Smooth muscle cell (in vitro differentiated cells): ENCODE results near the gene TCF4. TPM values are rescaled to one million over a fixed set of nuclear protein-coding genes. Genes with fewer than 3 reads are reported as not detected.

Experiments
- DNase-seq: peaks from one replicate; lab custom pipeline; 2025; ENCODE audit not compliant: unreplicated experiment; lab: John Stamatoyannopoulos, UW
- H2AFZ ChIP-seq: fragments of 200-600 bp; sonication (generic); 2 replicates; pipeline ENCODE4 v1.6.0; 2016; ENCODE audit warnings: antibody characterized with exemption, low read depth, mild to moderate bottlenecking
- H3F3A ChIP-seq: fragments of 200-600 bp; sonication (generic); 2 replicates; pipeline ENCODE4 v1.6.0; 2017; ENCODE audit warnings: antibody characterized with exemption, low read depth
- H3K27ac ChIP-seq: fragments of 200-600 bp; sonication (generic); 2 replicates; pipeline ENCODE4 v1.5.1; 2016; ENCODE audit warnings: low read depth, mild to moderate bottlenecking
- H3K27me3 ChIP-seq: fragments of 200-600 bp; sonication (generic); 2 replicates; pipeline ENCODE4 v1.6.1; 2016; ENCODE audit warnings: low read depth, mild to moderate bottlenecking
- H3K36me3 ChIP-seq: fragments of 200-600 bp; sonication (generic); 2 replicates; pipeline ENCODE4 v1.5.1; 2016; ENCODE audit warnings: low read depth
- H3K4me1 ChIP-seq: fragments of 200-600 bp; sonication (generic); 2 replicates; pipeline ENCODE4 v1.5.1; 2016; ENCODE audit warnings: low read depth
- H3K4me2 ChIP-seq: fragments of 200-600 bp; sonication (generic); 2 replicates; pipeline ENCODE4 v1.6.0; 2016; ENCODE audit warnings: mild to moderate bottlenecking
- H3K4me3 ChIP-seq: fragments of 200-600 bp; sonication (generic); 2 replicates; pipeline ENCODE4 v1.5.1; 2016; ENCODE audit warnings: mild to moderate bottlenecking
- H3K79me2 ChIP-seq: fragments of 200-600 bp; sonication (generic); 2 replicates; pipeline ENCODE4 v1.6.0; 2016; ENCODE audit warnings: low read depth, mild to moderate bottlenecking
- H3K9ac ChIP-seq: fragments of 200-600 bp; sonication (generic); 2 replicates; pipeline ENCODE4 v1.6.0; 2016; ENCODE audit warnings: low read depth
- H3K9me3 ChIP-seq: fragments of 200-600 bp; sonication (generic); replicated peaks from 2 replicates; pipeline ENCODE4 v1.5.1; 2016; ENCODE audit warnings: low read depth
- H4K20me1 ChIP-seq: fragments of 200-600 bp; sonication (generic); 2 replicates; pipeline ENCODE4 v1.6.0; 2016; ENCODE audit warnings: low read depth
- WGBS: methylation state at CpG from one replicate; pipeline ENCODE4 v1.1.7; 2016; ENCODE audit warnings: low lambda C conversion rate; 5-methylcytosine and 5-hydroxymethylcytosine counted together
- polyA plus RNA-seq: library from polyadenylated mRNA; unstranded; fragments of >200 nt; fragmentation: Nextera tagmentation; extraction: Ambion mirVana; gene quantifications from 2 replicates; pipeline ENCODE4 v1.2.1, GENCODE V29; 2016
- total RNA-seq: library from RNA; depleted of rRNA; stranded (reverse); fragments of >200 nt; gene quantifications from 2 replicates; pipeline ENCODE4 v1.2.3, GENCODE V29; 2014
- TF ChIP-seq, protein P1 (sequence below): fragments of 200-600 bp; sonication (generic); IDR thresholded peaks from 2 replicates; pipeline ENCODE4 v1.5.1; 2017; ENCODE audit warnings: borderline replicate concordance, mild to moderate bottlenecking, antibody characterized with exemption; ENCODE audit not compliant: insufficient read depth, poor library complexity, severe bottlenecking

Gene TCF4
- total and polyA plus RNA-seq, 2 experiments from 2014 or later, result 105 to 120 TPM

DNA sequence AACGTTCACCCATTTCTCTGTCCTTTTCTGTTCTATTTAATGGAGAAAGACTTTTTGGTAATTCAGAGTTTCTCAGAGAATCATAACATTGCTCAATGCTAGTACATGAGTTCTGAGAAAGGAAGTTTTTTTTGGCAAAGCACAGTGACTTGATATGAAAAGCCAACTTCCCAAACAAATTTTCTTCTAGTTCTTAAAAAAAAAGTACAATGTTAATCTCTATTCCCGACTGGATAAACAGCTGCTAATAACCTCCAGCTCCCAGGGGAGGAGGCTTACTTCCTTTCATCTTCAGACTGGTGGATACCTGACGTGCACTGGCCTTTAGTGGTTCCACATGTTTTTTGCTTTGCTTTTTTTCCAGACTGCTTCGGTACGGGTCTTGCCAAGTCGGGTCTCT lies 344.1 kb downstream of the TCF4 start:
- TF ChIP-seq, protein P1, sequence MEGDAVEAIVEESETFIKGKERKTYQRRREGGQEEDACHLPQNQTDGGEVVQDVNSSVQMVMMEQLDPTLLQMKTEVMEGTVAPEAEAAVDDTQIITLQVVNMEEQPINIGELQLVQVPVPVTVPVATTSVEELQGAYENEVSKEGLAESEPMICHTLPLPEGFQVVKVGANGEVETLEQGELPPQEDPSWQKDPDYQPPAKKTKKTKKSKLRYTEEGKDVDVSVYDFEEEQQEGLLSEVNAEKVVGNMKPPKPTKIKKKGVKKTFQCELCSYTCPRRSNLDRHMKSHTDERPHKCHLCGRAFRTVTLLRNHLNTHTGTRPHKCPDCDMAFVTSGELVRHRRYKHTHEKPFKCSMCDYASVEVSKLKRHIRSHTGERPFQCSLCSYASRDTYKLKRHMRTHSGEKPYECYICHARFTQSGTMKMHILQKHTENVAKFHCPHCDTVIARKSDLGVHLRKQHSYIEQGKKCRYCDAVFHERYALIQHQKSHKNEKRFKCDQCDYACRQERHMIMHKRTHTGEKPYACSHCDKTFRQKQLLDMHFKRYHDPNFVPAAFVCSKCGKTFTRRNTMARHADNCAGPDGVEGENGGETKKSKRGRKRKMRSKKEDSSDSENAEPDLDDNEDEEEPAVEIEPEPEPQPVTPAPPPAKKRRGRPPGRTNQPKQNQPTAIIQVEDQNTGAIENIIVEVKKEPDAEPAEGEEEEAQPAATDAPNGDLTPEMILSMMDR, result no peak
- no peaks in the 10 kb centered on the region for H3F3A ChIP-seq
- H2AFZ ChIP-seq, result no peak overlapping the region
- peak overlapping the region; percentile 27 for H3K27ac ChIP-seq
- 76% methylated on average over 6 of the region's 6 CpGs for WGBS
- H3K9me3 ChIP-seq, result no peaks in the 10 kb centered on the region
- peaks cover 3% of the 10 kb centered on the region for H3K79me2 ChIP-seq
- H3K36me3 ChIP-seq, result peaks cover 4% of the 10 kb centered on the region
- DNase-seq, result no peak
- H3K27me3 ChIP-seq, result no peaks in the 10 kb centered on the region
- no peaks in the 10 kb centered on the region for H3K4me1 ChIP-seq
- no peak overlapping the region for H3K4me2 ChIP-seq
- no peak overlapping the region for H3K4me3 ChIP-seq
- no peaks in the 10 kb centered on the region for H4K20me1 ChIP-seq
- no peak overlapping the region for H3K9ac ChIP-seq

DNA sequence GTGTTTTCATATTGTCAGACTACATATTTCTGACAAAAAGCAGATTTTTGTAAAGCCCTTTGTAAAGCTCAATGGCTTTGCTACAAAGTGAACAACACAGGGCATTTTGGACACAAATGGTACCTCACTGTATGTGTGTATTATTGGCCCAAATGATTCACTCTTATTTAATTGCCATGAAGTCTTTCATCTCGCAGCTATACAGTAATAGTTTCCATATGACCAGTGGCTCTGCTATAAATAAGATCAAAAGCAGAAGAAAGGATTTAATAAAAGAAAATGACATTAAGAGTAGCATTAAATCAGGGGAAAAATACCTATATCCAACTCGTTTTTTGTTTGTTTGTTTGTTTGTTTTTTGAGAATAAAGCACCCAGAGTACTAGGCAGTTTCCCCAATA lies 344.7 kb downstream of the TCF4 start:
- WGBS, result 69% methylated on average over 2 of the region's 2 CpGs
- H3K79me2 ChIP-seq, result peaks cover 3% of the 10 kb centered on the region
- no peaks in the 10 kb centered on the region for H3K9me3 ChIP-seq
- no peak for DNase-seq
- TF ChIP-seq, protein P1, result no peak
- H3F3A ChIP-seq, result no peaks in the 10 kb centered on the region
- no peak overlapping the region for H3K4me2 ChIP-seq
- no peaks in the 10 kb centered on the region for H3K4me1 ChIP-seq
- no peak overlapping the region for H3K4me3 ChIP-seq
- H4K20me1 ChIP-seq, result no peaks in the 10 kb centered on the region
- H3K9ac ChIP-seq, result no peak overlapping the region
- H3K27me3 ChIP-seq, result no peaks in the 10 kb centered on the region
- H3K27ac ChIP-seq, result peak overlapping the region; percentile 27
- no peak overlapping the region for H2AFZ ChIP-seq
- peaks cover 4% of the 10 kb centered on the region for H3K36me3 ChIP-seq

DNA sequence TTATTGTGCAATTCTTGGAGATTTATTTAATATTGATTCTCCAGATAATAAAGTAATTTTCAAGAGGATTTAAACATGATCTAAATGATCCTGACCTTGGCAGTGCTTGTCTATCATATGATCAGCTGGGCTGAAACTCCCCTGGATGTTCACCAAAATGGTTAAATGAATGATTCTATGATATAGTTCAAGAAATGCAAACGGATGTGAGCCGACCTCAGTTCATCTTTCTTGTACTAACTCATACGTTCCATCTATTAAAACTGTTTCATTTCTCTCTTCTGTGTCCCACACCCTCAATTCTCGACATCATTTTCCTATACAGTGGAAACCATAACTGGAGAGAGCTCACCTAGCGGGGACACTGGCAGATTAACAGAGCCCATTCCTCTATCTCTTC lies 347.0 kb downstream of the TCF4 start:
- H3K27me3 ChIP-seq, result no peaks in the 10 kb centered on the region
- H3K4me2 ChIP-seq, result no peak overlapping the region
- no peak overlapping the region for H2AFZ ChIP-seq
- no peak overlapping the region for H3K27ac ChIP-seq
- H4K20me1 ChIP-seq, result no peaks in the 10 kb centered on the region
- peaks cover 3% of the 10 kb centered on the region for H3K79me2 ChIP-seq
- H3K4me1 ChIP-seq, result no peaks in the 10 kb centered on the region
- no peak overlapping the region for H3K9ac ChIP-seq
- H3K36me3 ChIP-seq, result peaks cover 4% of the 10 kb centered on the region
- no peak for DNase-seq
- TF ChIP-seq, protein P1, result no peak
- H3K9me3 ChIP-seq, result no peaks in the 10 kb centered on the region
- no peak overlapping the region for H3K4me3 ChIP-seq
- 95% methylated on average over 5 of the region's 5 CpGs for WGBS
- no peaks in the 10 kb centered on the region for H3F3A ChIP-seq

DNA sequence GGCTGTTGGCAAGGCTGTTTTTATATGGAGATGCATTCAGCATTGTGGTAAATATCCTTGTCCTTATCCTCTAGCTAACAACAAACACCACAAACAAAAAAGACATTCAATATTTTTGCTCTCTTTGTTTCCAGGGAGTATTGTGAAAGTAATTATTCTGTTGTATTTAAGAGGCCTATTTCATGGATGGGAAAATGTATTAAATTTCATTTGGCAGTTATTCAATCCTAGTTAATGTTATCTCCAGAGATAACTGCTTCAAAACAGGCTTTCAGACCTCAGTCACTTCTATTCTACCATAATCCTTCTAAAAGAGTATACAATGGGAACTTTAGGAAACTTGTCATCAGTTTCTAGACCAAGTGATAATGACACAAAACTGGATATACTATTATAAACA lies 348.3 kb downstream of the TCF4 start:
- H2AFZ ChIP-seq, result no peak overlapping the region
- no peak for DNase-seq
- no peak overlapping the region for H3K9ac ChIP-seq
- H3K27ac ChIP-seq, result no peak overlapping the region
- peaks cover 3% of the 10 kb centered on the region for H3K79me2 ChIP-seq
- no peaks in the 10 kb centered on the region for H4K20me1 ChIP-seq
- H3K4me3 ChIP-seq, result no peak overlapping the region
- no peaks in the 10 kb centered on the region for H3K4me1 ChIP-seq
- H3K9me3 ChIP-seq, result no peaks in the 10 kb centered on the region
- peaks cover 4% of the 10 kb centered on the region for H3K36me3 ChIP-seq
- no peaks in the 10 kb centered on the region for H3F3A ChIP-seq
- no peak overlapping the region for H3K4me2 ChIP-seq
- TF ChIP-seq, protein P1, result no peak
- no peaks in the 10 kb centered on the region for H3K27me3 ChIP-seq
